Epithelial cell of proximal tubule (primary cell): ENCODE results near the gene CHD2. TPM values are rescaled to one million over a fixed set of nuclear protein-coding genes. Genes with fewer than 3 reads are reported as not detected.

Experiments used
- DNase-seq: peaks from one replicate; pipeline ENCODE4 v3.0.0-alpha.2; 2011; ENCODE audit warnings: low read depth
- H3K4me3 ChIP-seq: 2 replicates; pipeline ENCODE4 v1.5.1; 2011; ENCODE audit warnings: low read depth, mild to moderate bottlenecking, low read length
- total RNA-seq: library from RNA; depleted of rRNA; stranded (reverse); fragments of >200 nt; gene quantifications from 2 replicates; pipeline ENCODE4 v1.2.3, GENCODE V29; 2015
- TF ChIP-seq, protein P1 (sequence below): conservative IDR thresholded peaks from 2 replicates; pipeline ENCODE4 v1.5.1; 2012; ENCODE audit warnings: low read depth, mild to moderate bottlenecking, low read length

Gene CHD2
- total RNA-seq, 1 donor from 2014 or later = 26.5 TPM

- no peak overlapping the region for H3K4me3 ChIP-seq
- DNase-seq = no peak
- TF ChIP-seq, protein P1, sequence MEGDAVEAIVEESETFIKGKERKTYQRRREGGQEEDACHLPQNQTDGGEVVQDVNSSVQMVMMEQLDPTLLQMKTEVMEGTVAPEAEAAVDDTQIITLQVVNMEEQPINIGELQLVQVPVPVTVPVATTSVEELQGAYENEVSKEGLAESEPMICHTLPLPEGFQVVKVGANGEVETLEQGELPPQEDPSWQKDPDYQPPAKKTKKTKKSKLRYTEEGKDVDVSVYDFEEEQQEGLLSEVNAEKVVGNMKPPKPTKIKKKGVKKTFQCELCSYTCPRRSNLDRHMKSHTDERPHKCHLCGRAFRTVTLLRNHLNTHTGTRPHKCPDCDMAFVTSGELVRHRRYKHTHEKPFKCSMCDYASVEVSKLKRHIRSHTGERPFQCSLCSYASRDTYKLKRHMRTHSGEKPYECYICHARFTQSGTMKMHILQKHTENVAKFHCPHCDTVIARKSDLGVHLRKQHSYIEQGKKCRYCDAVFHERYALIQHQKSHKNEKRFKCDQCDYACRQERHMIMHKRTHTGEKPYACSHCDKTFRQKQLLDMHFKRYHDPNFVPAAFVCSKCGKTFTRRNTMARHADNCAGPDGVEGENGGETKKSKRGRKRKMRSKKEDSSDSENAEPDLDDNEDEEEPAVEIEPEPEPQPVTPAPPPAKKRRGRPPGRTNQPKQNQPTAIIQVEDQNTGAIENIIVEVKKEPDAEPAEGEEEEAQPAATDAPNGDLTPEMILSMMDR = no peak
Observed at GRCh38 chr15:92981333-92981732, 81.2 kb downstream of the CHD2 start.

DNA sequence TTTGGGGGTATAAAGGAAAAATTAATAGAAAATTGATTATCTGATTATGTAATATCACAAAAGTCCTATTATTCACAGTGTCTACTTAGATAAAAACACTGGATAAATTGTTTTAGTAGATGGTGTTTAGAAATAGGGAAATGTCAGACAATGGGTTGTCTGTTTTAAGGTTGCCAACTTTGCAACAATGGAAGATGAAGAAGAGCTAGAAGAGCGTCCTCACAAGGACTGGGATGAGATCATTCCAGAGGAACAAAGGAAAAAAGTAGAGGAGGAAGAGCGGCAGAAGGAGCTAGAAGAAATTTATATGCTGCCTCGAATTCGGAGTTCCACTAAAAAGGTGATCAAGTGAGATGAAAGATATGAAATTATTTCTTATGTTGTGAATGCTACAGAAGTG, 84.0 kb downstream of the CHD2 start:
- no peak for DNase-seq
- TF ChIP-seq, protein P1 = no peak
- no peak overlapping the region for H3K4me3 ChIP-seq

DNA sequence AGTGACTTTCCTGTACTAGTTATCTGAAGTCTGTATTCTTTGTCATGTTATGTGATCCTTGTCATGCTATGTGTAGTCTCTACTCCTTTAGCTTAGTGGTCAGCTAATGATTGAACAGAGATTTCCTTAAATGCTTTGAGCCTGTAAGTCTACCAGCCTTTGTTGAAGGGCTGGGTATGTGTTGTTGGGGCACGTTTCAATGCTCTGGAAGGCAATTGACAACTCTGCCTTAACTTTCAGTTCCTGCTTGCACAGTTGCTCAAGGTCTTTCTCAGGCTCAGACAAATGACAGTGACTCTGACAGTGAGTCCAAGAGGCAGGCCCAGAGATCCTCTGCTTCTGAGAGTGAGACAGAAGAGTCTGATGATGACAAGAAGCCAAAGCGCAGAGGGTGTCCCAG, 89.3 kb downstream of the CHD2 start:
- no peak for DNase-seq
- TF ChIP-seq, protein P1 = no peak
- H3K4me3 ChIP-seq = no peak overlapping the region

DNA sequence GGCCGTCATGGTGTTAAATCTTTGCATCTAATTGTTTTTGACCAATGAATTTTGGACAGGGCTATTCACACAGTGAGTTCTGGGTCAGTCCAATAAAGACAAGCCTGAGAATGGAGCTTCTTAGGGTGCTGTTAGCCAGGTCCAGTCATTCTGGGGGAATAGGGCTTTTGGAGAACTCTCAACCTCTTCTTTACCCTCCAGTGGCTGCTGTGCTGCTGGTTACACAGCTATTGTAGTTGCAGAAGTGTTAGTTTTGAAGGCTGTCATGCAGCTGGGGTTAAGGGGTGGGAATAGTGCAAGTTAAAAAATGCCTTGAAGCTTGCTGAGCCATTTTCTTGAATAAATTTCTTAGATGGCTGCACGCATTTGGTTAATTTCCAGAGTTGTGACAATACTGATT, 89.9 kb downstream of the CHD2 start:
- DNase-seq = no peak
- TF ChIP-seq, protein P1 = no peak
- no peak overlapping the region for H3K4me3 ChIP-seq

DNA sequence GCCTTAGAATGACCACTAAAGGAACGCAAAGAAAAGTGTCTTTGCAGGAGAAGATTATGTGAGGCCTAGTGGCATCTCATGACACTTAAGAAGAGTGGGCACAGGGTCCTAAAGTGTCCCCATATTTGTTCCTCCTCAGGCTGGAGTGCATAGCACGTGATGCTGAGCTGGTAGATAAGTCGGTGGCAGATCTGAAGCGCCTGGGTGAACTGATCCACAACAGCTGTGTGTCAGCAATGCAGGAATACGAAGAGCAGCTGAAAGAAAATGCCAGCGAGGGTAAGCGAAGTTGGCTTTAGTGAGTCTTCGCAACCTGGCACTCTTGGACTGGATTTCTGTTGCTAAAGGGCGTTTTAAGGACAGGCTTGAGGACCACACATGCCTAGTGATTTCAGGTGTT, 92.6 kb downstream of the CHD2 start:
- H3K4me3 ChIP-seq = no peak overlapping the region
- TF ChIP-seq, protein P1 = no peak
- DNase-seq = no peak

GRCh38 chr15:92997821-92998220, 97.7 kb downstream of the CHD2 start:
- no peak for DNase-seq
- TF ChIP-seq, protein P1 = no peak
- no peak overlapping the region for H3K4me3 ChIP-seq

- DNase-seq = no peak
- no peak overlapping the region for H3K4me3 ChIP-seq
- TF ChIP-seq, protein P1 = no peak
Observed at GRCh38 chr15:93001156-93001555, 101.0 kb downstream of the CHD2 start.
